ENCODE measurements around the gene DKC1.

DKC1 gene

GRCh38 chrX:154729439-154729838 is 33.2 kb upstream of the DKC1 start:
- Histone ChIP-seq H3K9me2 (replicated peaks; ENCODE audit: control insufficient read depth, low read length) (no peaks in the 10 kb centered on the region), H3F3A (ENCODE audit: control insufficient read depth, insufficient read depth) (no peaks in the 10 kb centered on the region), H3K36me3 (ENCODE audit: control insufficient read depth, low read length) (no peaks in the 10 kb centered on the region), H3K79me2 (ENCODE audit: control insufficient read depth, low read length) (no peaks in the 10 kb centered on the region), H3K27me3 (ENCODE audit: control insufficient read depth, low read length) (no peaks in the 10 kb centered on the region), H3K9me3 (ENCODE audit: control insufficient read depth, insufficient read depth, low read length) (no peaks in the 10 kb centered on the region), H4K20me1 (ENCODE audit: control insufficient read depth, insufficient read depth, low read depth, low read length) (no peaks in the 10 kb centered on the region), H3K4me1 (ENCODE audit: control insufficient read depth, low read length) (peaks cover 17% of the 10 kb centered on the region), H3K4me2 (ENCODE audit: low read length) (no peak overlapping the region), H3K27ac (ENCODE audit: low read depth, low read length) (no peak overlapping the region), H3K4me3 (ENCODE audit: low read length) (no peak overlapping the region)
- TF ChIP-seq EZH2phosphoT487 (IDR thresholded peaks at IDR 0.05; ENCODE audit: borderline replicate concordance, low read length), result no peak
- TF ChIP-seq, protein P1, sequence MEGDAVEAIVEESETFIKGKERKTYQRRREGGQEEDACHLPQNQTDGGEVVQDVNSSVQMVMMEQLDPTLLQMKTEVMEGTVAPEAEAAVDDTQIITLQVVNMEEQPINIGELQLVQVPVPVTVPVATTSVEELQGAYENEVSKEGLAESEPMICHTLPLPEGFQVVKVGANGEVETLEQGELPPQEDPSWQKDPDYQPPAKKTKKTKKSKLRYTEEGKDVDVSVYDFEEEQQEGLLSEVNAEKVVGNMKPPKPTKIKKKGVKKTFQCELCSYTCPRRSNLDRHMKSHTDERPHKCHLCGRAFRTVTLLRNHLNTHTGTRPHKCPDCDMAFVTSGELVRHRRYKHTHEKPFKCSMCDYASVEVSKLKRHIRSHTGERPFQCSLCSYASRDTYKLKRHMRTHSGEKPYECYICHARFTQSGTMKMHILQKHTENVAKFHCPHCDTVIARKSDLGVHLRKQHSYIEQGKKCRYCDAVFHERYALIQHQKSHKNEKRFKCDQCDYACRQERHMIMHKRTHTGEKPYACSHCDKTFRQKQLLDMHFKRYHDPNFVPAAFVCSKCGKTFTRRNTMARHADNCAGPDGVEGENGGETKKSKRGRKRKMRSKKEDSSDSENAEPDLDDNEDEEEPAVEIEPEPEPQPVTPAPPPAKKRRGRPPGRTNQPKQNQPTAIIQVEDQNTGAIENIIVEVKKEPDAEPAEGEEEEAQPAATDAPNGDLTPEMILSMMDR (IDR thresholded peaks at IDR 0.05; ENCODE audit: low read depth, low read length, poor library complexity, severe bottlenecking), result no peak

DNA sequence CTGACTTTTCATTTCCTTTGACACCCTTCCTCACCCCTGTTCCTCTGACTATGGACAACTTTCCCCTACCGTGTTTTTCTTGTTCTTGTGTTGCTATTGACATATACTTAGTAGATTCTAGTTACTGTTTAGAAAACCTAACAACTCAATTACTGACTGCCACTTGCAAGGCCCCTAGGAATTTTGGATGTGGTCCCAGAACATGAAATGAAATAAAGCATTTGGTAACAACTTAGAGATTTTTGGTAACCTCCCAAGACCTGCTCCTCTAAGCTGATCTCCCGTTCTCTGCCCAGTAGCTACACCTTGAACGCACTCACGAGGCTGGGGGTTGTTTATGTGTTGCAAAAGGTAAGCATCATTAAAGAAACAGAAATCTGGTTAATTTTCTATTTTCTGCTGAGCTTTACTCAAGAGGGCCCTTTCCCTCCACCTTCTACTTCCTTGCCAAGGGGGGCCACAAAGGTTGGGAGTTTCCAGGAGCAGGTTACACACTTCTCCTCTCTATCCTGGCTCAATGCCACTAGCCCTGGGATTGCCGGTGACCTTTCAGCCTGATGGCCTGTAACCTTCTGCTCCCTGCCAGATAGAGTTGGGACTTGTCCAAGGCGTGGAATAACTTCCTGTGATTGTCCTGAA is 32.3 kb upstream of the DKC1 start:
- no peak for TF ChIP-seq EZH2phosphoT487 (IDR thresholded peaks at IDR 0.05; ENCODE audit: borderline replicate concordance, low read length)
- TF ChIP-seq, protein P1 (IDR thresholded peaks at IDR 0.05; ENCODE audit: low read depth, low read length, poor library complexity, severe bottlenecking), result no peak
- Histone ChIP-seq H3K9me2 (replicated peaks; ENCODE audit: control insufficient read depth, low read length) (no peaks in the 10 kb centered on the region), H3K4me2 (ENCODE audit: low read length) (no peak overlapping the region), H3K4me3 (ENCODE audit: low read length) (no peak overlapping the region), H3K27me3 (ENCODE audit: control insufficient read depth, low read length) (no peaks in the 10 kb centered on the region), H3K9me3 (ENCODE audit: control insufficient read depth, insufficient read depth, low read length) (no peaks in the 10 kb centered on the region), H3K36me3 (ENCODE audit: control insufficient read depth, low read length) (no peaks in the 10 kb centered on the region), H3K27ac (ENCODE audit: low read depth, low read length) (no peak overlapping the region), H3K79me2 (ENCODE audit: control insufficient read depth, low read length) (no peaks in the 10 kb centered on the region), H3K4me1 (ENCODE audit: control insufficient read depth, low read length) (peaks cover 26% of the 10 kb centered on the region), H3F3A (ENCODE audit: control insufficient read depth, insufficient read depth) (no peaks in the 10 kb centered on the region), H4K20me1 (ENCODE audit: control insufficient read depth, insufficient read depth, low read depth, low read length) (no peaks in the 10 kb centered on the region)

GRCh38 chrX:154731184-154731583 is 31.5 kb upstream of the DKC1 start:
- Histone ChIP-seq H3K27me3 (ENCODE audit: control insufficient read depth, low read length) (no peaks in the 10 kb centered on the region), H3K4me2 (ENCODE audit: low read length) (no peak overlapping the region), H3K4me3 (ENCODE audit: low read length) (no peak overlapping the region), H3K79me2 (ENCODE audit: control insufficient read depth, low read length) (no peaks in the 10 kb centered on the region), H4K20me1 (ENCODE audit: control insufficient read depth, insufficient read depth, low read depth, low read length) (no peaks in the 10 kb centered on the region), H3K27ac (ENCODE audit: low read depth, low read length) (no peak overlapping the region), H3F3A (ENCODE audit: control insufficient read depth, insufficient read depth) (no peaks in the 10 kb centered on the region), H3K4me1 (ENCODE audit: control insufficient read depth, low read length) (peaks cover 29% of the 10 kb centered on the region), H3K9me2 (replicated peaks; ENCODE audit: control insufficient read depth, low read length) (no peaks in the 10 kb centered on the region), H3K9me3 (ENCODE audit: control insufficient read depth, insufficient read depth, low read length) (no peaks in the 10 kb centered on the region), H3K36me3 (ENCODE audit: control insufficient read depth, low read length) (no peaks in the 10 kb centered on the region)
- TF ChIP-seq, protein P1 (IDR thresholded peaks at IDR 0.05; ENCODE audit: low read depth, low read length, poor library complexity, severe bottlenecking), result no peak
